NCI-H2196 (cell line): ENCODE results near the gene GOLGA6A.
"Not testable (repeated sequence)": the region's sequence is repeated elsewhere in the genome, so short reads cannot be mapped to it uniquely, and the experiment has no call there.

Source experiments
- DNase-seq: peaks from one replicate; lab custom pipeline; 2025; ENCODE audit not compliant: unreplicated experiment; lab: John Stamatoyannopoulos, UW

GOLGA6A gene, protein sequence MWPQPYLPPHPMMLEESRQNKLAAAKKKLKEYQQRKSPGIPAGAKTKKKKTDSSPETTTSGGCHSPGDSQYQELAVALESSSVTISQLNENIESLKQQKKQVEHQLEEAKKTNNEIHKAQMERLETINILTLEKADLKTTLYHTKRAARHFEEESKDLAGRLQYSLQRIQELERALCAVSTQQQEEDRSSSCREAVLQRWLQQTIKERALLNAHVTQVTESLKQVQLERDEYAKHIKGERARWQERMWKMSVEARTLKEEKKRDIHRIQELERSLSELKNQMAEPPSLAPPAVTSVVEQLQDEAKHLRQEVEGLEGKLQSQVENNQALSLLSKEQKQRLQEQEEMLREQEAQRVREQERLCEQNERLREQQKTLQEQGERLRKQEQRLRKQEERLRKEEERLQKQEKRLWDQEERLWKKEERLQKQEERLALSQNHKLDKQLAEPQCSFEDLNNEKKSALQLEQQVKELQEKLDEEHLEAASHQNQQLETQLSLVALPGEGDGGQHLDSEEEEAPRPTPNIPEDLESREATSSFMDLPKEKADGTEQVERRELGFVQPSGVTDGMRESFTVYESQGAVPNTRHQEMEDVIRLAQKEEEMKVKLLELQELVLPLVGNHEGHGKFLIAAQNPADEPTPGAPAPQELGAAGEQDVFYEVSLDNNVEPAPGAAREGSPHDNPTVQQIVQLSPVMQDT

DNA sequence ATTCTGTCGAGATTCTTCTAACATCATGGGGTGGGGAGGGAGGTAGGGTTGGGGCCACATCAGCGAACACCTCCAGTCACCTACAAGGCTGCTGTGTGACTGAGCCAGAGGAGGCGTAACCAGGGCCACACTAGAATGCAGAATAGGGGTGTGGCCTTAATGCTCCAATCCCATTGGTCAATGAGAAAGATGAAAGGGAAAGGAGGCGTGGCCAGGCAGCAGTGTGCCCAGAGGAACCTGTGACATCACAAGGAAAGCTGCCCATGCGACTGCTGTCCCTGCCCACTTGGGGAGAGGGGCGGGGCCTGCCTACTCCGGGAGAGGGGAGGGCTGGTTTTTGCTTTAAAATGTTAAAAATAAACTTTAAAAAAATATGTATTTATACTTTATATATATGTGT, at the start of gene GOLGA6A:
TSS of gene GOLGA6A (minus strand) at position 101 of the 400 bp plus-strand sequence. CDS start at position 60, 41 bp downstream.
- not testable (repeated sequence) for DNase-seq

DNA sequence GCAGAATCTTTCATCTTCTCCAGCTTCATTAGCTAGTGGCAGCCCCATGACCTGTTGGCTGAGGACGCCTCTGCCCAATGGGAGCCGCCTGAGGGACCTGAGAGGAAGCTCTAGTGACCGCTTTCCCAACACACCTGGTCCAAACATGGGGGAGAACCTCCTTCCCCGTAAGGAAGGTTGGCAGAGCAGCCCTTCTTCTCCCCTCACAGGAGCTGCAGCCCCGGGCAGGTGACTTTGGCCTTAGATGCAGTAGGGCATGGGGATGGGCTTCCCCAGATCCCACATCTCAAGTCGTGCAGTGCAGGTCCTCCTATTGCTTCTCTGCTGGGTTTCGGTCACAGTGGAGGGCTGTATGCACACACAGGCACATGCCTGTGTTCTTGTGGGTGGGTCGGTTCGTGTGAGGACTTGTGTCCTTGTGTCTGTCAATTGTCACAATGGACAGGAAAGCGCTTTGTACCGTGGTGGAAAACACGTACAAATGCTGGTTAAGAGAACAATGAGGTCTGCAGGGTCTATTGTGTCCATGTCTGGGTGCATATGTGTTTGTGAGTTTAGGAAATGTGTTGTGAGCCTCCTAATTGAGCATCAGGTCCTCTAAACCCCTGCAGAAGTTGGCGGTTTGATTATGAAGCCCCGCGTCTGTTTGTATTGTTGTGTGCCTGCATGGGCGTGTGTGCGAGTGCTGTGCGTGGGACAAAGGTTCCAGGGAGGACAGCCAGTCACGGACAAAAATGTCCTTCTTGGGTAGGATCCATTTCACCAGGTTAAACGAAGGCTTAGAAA, 49.5 kb upstream of the GOLGA6A start:
- no peak for DNase-seq

DNA sequence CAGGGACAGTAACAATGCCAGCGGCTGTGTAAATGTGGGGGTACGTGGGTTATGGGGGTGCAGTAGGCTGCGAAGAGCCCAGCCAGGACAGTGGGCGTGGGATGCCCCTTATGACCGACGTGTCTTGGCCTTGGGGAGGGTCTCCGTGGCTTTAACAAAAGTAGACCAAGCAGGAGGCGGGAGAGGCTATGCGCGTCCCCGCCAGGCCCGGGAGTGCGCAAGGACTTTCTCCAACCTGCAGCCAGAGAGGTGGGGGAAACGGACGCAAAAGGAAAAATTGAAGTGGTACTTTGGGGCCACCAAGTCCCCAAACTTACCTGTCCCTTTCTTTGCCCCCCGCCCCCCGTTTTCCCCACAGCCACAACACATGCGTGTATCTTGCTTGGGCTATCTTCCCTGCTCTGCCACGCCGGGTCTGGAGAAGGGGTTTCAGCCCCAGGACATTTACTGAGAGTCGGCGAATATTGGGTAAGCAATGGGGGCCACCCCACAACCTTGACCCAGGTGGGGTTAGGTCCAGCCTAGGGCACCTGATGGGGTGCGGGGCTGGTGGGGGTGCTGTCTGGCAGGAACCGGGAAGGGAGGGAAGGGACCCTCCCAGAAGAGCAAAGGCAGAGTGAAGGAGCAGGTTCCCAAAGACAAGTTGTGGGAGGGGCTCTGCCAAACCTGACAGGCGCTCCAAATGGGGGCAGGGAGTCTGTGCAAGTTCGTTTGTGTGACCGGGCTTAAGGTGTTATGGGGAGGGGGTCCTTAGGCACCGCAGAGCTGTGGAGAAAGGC, 48.7 kb upstream of the GOLGA6A start:
- DNase-seq = no peak

DNA sequence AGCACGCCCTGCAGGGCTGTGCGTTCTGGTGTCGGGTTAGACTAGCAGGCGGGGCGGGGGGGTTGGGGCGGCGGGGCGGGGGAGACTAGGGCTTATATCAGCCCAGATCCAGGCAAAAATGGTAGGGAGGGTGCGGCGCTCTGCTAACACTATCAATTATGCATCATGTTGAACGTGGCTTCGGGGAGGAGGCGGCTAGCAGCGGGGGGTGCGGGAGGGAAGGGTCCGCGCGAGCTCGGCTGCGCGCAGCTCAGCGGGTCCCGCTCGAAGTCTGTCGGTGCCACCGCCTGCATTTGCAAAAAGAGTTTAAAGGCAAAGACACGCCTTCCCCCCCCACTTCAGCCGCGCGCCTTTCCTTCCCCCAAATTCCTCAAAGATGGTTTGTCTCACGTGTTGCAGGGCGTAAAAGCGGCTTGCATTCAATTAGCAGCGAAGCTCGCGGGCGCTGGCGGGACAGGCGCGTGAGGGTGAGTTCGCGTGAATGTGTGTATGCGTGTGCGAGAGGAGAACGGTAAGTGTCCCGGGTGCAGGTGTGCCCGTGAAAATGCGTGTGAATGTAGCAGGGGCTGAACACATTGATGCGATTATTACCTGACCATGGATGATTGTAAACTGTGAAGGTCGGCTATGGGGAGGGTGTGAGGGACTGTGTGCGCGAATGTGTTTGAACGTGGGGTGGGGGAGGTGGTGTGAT, 48.0 kb upstream of the GOLGA6A start, which contains the start of gene ISLR2:
TSS of gene ISLR2 (plus strand) at position 432 of the 694 bp plus-strand sequence. CDS start 2,169 bp downstream, outside the sequence.
- DNase-seq = no peak

DNA sequence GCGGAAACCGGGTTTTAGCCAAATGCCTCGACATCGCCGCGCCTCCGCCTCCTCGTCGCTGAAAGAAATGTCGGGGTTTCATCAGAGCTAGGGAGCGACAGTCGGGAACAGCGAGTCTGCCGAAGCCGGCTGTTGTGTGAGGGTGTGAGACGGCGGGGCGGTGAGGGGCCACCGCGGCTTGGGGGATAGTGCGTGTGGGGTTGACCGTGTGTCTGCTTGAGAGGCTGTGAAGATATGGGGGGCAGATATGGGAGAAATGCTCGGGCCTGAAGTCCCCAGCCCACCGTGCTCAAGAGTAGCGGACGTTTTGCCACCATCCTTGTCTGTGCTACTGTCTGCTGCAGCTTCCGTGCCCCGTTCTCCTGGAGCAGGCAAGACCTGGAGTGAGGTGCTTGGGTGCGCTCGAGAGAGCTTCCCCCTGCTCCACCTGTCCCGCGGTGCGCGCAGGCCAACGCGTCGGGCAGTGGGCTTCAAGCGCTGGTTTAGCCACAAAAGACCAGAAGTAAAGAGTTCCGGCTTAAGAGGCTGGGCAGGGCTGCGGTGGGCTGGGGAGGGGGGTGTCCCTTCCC, 47.3 kb upstream of the GOLGA6A start:
- DNase-seq = no peak

DNA sequence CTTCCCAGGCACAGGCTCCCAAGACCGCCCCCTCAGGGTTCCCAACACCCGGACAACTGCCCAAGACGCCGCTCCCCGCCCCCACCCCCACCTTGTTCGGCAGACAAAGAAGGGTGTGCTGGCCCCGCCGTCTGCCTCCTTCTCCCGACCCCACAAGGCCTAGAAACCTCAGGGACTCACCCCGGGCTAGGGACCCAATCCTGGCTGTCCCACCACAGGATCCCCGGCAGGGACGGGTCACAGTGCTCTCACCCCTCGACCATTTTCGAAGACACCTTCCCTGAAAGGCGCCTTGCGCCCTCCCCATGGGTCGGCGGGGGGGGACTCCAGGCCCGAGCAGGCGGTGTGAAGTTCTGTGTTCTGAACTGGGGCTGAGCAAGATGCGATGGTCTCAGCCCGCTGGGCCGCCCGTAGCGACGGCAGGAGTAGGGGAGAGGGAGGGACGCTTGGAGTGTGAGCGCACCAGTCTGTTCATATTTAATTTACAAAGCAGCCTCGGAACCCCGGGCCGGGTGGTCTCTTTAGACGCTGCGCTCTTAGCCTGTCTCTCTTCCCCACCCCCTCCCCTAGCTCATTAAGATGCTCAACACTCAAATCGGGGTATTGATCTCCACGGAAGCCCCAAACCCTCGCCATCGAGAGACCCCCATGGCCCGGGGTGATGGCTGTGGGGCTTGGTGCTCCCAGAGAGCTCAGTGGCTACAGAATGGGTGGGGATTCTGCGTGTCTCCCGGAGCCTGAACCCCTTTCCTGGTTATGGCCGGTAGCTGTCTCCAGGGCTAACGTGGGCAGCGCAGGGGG, 46.6 kb upstream of the GOLGA6A start:
- no peak for DNase-seq

DNA sequence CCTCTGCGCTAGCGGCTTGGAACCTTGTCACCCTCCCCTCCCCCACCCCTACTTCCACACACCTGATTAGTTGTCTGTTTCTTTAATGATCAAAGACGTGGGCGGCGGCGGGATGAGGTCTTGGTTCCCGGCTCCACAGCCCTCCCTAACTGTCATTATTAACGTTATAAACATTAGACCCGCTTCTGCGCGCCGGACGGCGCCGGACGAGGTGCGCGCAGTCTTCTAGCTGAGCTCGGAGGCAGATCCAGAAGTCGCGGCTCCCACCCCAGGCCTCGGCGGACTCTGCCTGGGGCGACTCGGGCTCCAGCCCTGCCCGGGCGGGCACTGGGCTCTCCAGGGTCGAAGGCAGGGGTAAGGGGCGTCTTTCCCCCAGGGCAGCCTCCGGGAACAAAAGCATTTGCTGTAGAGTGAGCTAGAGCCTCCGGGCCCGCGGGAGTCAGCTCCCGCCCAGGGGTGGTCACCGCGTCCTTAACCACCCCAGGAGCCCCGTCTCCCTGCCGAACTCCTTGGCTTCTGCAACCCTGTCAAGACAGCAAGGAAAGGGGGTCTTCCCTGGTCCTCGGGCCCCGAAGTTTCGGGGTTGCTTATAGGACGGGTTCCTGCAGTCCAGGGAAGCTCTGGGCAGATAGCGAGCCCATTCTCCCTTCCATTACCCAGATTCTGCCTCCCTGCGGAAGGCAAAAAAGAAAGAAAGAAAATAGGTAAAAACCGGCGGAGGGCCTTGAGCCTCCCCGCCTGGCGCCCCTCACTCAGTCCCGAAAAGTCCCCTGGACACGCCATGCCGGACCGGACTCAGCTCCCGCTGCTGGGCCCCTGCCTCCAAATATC, 45.8 kb upstream of the GOLGA6A start:
- DNase-seq = no peak

DNA sequence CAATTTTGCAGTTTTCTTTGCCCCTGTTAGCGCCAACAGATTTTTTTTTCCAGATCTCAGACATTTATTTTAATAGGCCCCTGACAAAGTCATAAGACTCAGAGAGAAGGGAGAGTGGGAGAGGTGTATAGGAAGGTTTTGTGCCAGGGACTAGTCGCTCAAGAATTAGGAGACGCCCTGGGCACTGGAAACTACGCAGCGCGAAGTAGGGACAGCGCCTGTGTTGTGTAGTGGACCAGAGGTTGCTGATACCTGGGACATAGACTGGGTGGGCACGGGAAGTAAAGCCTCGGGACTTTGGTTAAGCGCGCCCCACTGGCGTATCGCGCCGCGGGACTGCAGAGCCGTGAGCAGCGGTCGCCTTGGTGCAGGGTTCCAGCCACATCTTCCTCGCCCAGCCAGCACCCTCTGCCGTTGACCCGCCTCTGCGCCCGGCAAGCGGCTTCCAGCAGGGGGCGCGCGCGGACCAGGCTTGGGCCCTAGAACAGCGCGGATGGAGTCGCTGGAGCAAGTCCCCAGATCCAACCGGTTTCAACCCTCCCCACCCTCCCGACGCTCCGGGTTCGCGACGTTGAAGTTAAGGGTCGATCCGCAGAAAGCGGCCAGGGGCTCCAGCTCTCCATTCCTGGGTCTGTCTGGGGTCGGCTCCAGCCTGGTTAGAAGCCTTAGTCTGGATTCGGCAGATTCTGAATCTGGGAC, 45.1 kb upstream of the GOLGA6A start:
- DNase-seq = peak; percentile 83

DNA sequence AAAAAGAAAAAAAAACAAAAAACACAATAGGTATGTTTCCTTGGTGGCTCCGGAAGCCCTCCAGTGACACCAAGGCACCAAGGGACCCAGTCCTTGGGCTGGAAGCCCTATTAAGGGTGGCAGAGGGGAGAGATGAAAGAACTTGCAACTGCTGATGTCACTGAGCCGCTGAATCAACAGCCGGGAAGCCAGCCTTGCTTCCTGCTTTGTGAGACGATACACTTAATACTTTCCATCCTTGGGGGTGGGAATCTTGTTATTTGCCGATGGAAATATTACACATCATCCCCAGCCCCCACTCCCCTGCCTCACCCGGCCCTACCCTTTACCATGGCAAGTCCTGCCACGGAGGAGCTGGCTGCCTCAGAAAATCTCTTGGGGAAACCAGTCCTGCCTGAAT, 42.4 kb upstream of the GOLGA6A start:
- DNase-seq = no peak

DNA sequence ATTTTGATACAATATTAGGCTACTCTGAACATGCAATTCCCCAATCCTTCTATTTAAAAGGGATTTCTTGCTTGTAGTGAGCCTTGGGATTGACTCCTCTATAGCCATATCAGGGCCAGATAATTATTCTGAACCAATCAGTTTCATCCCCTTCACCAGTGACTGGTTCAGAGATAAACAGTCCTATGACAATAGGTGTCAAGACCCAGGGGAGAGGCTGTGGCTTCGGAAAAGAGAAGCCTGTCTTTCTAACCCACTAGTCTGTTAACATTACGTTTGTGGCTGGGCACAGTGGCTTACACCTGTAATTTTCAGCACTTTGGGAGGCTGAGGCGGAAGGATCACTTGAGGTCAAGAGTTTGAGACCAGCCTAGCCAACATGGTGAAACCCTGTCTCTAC, 41.8 kb upstream of the GOLGA6A start:
- DNase-seq = no peak

DNA sequence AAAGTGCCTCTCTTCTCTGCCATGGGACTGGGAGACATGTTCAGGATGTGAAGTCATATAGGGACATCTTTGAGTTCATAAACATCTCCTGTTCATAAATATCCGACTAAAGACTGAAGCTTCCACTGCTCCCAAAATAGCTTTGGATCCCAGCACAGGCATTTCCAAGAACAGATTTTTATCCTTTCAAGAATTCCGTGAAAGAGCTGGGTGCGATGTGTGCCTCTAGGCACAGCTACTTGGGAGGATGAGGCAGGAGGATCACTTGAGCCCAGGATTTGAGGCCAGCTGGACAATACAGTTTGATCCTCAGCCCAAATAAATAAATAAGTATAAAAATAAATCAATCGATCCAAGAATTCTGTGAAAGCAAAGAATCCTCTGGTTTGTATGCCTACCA, 41.3 kb upstream of the GOLGA6A start:
- DNase-seq = no peak

DNA sequence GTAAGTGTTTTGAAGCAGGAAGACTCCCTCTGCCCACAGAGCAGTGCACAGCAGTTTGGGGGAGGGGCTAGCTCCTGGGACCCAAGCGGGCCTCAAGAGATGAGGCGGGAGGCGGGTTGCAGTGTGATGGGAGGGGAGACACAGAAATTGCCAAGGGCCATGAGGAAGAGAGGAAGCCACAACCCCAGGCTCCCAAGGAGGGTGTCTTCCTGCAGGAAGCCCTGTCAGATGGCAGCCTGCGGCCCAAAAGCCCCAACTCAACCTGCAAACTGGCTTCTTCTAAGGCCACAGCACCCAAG, 40.7 kb upstream of the GOLGA6A start:
- DNase-seq = no peak

DNA sequence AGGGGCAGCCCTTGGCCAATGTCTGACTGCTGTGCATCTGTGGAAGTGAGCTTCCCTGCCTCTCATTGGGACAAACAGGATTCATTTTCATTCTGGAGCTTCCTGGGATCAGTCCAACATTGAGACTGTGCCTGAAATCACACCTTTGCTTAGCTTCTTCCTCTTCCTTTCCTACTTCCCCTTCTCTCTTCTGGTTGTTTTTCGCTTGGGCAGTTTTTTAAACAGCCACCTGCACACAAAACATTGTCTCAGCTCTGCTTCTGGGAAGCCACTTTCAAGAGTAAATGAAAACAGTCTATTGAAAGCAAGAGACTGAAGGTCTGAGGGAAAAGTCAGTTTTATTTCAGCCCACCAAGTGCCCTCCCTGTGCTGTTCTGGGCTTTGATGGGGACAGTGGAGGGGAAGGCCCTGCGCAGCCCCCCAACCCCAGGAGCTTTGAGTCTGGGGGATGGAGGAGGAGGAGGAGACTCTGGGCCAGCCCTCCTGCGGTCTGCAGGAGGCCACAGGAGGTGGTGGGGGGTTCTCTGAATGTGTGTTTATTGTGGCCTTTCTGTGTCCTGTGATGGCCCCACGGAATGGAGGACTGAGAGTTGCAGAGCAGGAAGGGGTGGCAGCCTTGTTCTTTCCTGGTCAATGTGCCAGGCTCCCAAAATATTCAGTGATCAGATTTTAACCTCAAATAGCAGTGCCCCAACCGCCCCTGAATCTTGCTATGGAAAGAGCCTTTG, 40.2 kb upstream of the GOLGA6A start:
- no peak for DNase-seq

DNA sequence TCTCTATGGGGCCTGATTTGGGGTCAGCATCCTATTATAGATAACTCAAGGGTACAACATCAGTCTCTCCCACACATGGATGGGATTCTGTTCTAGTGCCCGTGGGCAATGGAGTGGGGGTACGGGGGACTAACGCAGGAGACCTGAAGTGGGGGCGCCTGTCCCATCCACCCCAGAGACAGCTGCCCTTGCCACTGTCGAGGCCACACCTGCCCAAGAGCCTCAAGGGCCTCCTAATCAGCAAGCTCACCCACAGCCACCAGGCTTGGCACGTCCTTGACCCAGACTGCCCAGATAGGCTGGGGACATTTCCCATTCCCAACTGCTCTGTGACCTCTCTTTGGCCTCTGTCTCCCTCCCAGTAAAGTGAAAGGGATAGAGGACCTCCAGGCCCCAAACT, 39.5 kb upstream of the GOLGA6A start:
- no peak for DNase-seq

DNA sequence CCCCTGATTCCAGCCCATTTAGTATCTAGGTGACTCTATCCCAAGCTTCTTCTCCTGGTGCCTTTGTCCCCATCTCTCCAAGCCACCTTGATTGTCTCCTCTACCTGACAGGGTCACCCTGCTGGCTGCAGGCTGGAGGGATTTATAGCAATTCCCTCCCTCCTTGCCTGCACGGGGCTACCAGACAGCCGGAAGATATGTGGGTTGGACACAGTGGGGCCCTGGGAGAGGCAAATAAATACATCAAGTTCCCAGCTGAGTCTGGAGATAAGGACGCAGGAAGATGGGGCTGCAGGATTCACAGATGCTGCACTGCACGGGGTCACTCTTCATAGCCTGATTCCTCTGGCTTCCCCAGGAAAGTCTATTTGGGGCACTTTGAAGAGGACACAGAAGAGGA, 38.7 kb upstream of the GOLGA6A start:
- DNase-seq = no peak

DNA sequence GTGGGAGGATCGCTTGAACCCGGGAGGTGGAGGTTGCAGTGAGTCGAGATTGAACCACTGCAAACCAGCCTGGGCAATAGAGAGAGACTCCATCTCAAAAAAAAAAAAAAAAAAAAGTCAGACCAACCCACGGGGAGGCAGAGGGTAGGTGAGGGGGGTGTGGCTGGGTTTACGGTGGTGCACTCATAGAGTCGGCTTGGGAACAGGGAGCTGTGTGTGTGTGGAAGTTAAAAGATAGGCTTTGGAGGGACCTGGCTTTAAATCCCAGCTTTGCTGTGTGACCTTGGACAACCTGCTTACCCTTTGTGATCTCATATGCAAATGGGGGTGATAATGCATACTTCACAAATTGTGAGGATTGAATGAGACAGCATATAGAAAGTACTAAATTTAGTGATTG, 38.1 kb upstream of the GOLGA6A start:
- DNase-seq = no peak

DNA sequence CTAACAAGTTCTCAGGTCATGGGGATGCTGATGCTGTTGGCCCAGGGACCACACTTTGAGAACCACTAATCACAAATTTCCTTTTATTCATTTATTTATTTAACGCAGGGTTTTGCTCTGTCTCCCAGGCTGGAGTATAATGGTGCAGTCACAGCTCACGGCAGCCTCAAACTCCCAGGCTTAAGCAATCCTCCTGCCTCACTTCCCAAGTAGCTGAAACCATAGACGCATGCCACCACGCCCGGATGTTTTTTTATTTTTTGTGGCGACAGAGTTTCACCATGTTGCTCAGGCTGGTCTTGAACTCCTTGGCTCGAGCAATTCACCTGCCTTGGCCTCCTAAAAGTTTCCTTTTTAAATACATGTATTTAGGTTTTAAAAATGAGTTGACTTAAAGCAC, 27.4 kb upstream of the GOLGA6A start:
- no peak for DNase-seq
